Thyroid gland (tissue), 4 donors: ENCODE data around the gene FARS2.

Experiments
- CTCF ChIP-seq, 6 experiments: fragments of 200-600 bp in 3 of 6; fragments of 450-650 bp in 3 of 6; sonication (generic) in 3 of 6; IDR thresholded peaks; one replicate each; pipeline ENCODE4 v1.5.1; 2016 to 2019; ENCODE audit warnings: antibody characterized with exemption in 6 of 6, mild to moderate bottlenecking in 2 of 6, inconsistent platforms in 1 of 6, moderate library complexity in 1 of 6
- POLR2A ChIP-seq, 2 donors: fragments of 450-650 bp; IDR thresholded peaks; one replicate each; pipeline ENCODE4 v1.6.1; 2017; ENCODE audit warnings: antibody characterized with exemption in 2 of 2, mild to moderate bottlenecking in 2 of 2, moderate library complexity in 1 of 2

- TF ChIP-seq CTCF (IDR thresholded peaks at IDR 0.05) (no peak), POLR2A (IDR thresholded peaks at IDR 0.05) (no peak)
Observed at GRCh38 chr6:5587648-5588047, 326.3 kb downstream of the FARS2 start.
